Iris pigment epithelial cell (primary cell): ENCODE data around the gene SUMO3.
"Not testable (repeated sequence)": the region's sequence is repeated elsewhere in the genome, so short reads cannot be mapped to it uniquely, and the experiment has no call there.

Source experiments
- DNase-seq: peaks from one replicate; pipeline ENCODE4 v3.0.0-alpha.2; 2011; ENCODE audit warnings: low read depth

SUMO3 gene

GRCh38 chr21:44846485-44847260 lies 28.8 kb upstream of the SUMO3 start:
- peak; percentile 57 for DNase-seq

GRCh38 chr21:44846224-44846484 lies 28.3 kb upstream of the SUMO3 start:
- no peak for DNase-seq

- peak; percentile 62 for DNase-seq
Measured at GRCh38 chr21:44845418-44846223, 27.8 kb upstream of the SUMO3 start.

GRCh38 chr21:44844256-44844655 lies 26.4 kb upstream of the SUMO3 start:
- DNase-seq, result no peak

GRCh38 chr21:44842721-44843445 lies 25.0 kb upstream of the SUMO3 start:
- DNase-seq, result no peak

GRCh38 chr21:44842087-44842486 lies 24.2 kb upstream of the SUMO3 start:
- DNase-seq, result no peak

- no peak for DNase-seq
Measured at GRCh38 chr21:44840771-44841170, 22.9 kb upstream of the SUMO3 start.

GRCh38 chr21:44838951-44839350 lies 21.1 kb upstream of the SUMO3 start:
- DNase-seq, result no peak

- no peak for DNase-seq
Measured at GRCh38 chr21:44838039-44838895, 20.4 kb upstream of the SUMO3 start.

GRCh38 chr21:44837537-44837936 lies 19.7 kb upstream of the SUMO3 start:
- no peak for DNase-seq

- DNase-seq, result peak; percentile 26
Measured at GRCh38 chr21:44836666-44837471, 19.0 kb upstream of the SUMO3 start.

GRCh38 chr21:44836349-44836665 lies 18.4 kb upstream of the SUMO3 start:
- DNase-seq, result no peak

- DNase-seq, result no peak
Measured at GRCh38 chr21:44835647-44835973, 17.7 kb upstream of the SUMO3 start.

GRCh38 chr21:44834951-44835646 lies 17.2 kb upstream of the SUMO3 start:
- DNase-seq, result no peak

GRCh38 chr21:44834231-44834950 lies 16.5 kb upstream of the SUMO3 start:
- no peak for DNase-seq

- DNase-seq, result no peak
Measured at GRCh38 chr21:44833663-44834062, 15.8 kb upstream of the SUMO3 start.

- DNase-seq, result not testable (repeated sequence)
Measured at GRCh38 chr21:44832516-44833255, 14.8 kb upstream of the SUMO3 start.

- DNase-seq, result no peak
Measured at GRCh38 chr21:44831227-44831860, 13.5 kb upstream of the SUMO3 start.

- DNase-seq, result no peak
Measured at GRCh38 chr21:44829507-44830092, 11.7 kb upstream of the SUMO3 start.
